ENCODE results near the gene SCYGR3.

The SCYGR3 gene

DNA sequence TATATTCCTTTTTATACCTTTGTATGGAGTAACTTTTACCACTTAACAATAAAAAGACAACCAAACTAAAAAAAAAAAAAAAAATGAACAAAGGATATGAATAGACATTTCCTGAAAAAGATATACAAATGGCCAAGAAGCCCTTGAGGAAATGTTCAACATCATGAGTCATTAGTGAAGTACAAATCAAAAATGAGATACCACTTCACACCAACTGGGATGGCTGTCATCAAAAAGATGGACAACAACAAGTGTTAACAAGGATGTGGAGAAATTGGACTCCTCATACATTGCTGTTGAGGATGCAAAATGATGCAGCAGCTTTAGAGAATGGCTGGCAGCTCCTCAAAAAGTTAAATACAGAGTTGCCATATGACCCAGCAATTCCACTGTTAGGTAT, 38.5 kb downstream of the SCYGR3 start:
- TF ChIP-seq YY1 (IDR thresholded peaks at IDR 0.05; ENCODE audit: low read depth), result no peak
- TF ChIP-seq, protein P1, sequence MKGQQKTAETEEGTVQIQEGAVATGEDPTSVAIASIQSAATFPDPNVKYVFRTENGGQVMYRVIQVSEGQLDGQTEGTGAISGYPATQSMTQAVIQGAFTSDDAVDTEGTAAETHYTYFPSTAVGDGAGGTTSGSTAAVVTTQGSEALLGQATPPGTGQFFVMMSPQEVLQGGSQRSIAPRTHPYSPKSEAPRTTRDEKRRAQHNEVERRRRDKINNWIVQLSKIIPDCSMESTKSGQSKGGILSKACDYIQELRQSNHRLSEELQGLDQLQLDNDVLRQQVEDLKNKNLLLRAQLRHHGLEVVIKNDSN (IDR thresholded peaks at IDR 0.05), result no peak
- TF ChIP-seq TAF1 (IDR thresholded peaks at IDR 0.05; ENCODE audit: low read depth), result no peak
- TF ChIP-seq EP300 (IDR thresholded peaks at IDR 0.05; ENCODE audit: borderline replicate concordance), result no peak
- TF ChIP-seq TCF12 (IDR thresholded peaks at IDR 0.05; ENCODE audit: low read depth), result no peak
- TF ChIP-seq, protein P2, sequence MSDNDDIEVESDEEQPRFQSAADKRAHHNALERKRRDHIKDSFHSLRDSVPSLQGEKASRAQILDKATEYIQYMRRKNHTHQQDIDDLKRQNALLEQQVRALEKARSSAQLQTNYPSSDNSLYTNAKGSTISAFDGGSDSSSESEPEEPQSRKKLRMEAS (IDR thresholded peaks at IDR 0.05), result no peak
- no peak for TF ChIP-seq TEAD4 (IDR thresholded peaks at IDR 0.05)
- TF ChIP-seq, protein P3, sequence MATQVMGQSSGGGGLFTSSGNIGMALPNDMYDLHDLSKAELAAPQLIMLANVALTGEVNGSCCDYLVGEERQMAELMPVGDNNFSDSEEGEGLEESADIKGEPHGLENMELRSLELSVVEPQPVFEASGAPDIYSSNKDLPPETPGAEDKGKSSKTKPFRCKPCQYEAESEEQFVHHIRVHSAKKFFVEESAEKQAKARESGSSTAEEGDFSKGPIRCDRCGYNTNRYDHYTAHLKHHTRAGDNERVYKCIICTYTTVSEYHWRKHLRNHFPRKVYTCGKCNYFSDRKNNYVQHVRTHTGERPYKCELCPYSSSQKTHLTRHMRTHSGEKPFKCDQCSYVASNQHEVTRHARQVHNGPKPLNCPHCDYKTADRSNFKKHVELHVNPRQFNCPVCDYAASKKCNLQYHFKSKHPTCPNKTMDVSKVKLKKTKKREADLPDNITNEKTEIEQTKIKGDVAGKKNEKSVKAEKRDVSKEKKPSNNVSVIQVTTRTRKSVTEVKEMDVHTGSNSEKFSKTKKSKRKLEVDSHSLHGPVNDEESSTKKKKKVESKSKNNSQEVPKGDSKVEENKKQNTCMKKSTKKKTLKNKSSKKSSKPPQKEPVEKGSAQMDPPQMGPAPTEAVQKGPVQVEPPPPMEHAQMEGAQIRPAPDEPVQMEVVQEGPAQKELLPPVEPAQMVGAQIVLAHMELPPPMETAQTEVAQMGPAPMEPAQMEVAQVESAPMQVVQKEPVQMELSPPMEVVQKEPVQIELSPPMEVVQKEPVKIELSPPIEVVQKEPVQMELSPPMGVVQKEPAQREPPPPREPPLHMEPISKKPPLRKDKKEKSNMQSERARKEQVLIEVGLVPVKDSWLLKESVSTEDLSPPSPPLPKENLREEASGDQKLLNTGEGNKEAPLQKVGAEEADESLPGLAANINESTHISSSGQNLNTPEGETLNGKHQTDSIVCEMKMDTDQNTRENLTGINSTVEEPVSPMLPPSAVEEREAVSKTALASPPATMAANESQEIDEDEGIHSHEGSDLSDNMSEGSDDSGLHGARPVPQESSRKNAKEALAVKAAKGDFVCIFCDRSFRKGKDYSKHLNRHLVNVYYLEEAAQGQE (IDR thresholded peaks at IDR 0.05; ENCODE audit: low read depth), result no peak
- no peak for TF ChIP-seq RAD21 (IDR thresholded peaks at IDR 0.05; ENCODE audit: low read depth)
- TF ChIP-seq NFIC (IDR thresholded peaks at IDR 0.05), result no peak

DNA sequence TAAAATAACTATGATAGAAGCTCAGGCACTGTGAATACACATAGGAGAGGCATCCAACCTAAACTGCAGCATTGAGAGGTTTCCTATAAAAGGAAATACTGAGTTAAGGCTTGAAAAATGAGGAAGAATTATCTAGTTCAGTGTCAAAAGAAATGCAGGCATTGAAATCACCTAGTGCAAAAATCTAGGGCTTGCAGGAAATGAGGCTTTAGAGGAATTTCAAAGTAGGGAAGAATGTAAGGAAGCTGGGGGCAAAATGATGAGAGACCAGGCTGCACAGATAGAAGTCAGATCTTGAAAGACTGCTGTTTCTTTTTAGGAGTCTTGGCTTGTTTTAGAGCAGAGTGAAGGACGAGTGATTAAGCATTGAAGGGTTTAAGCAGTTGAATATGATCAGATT, 44.0 kb downstream of the SCYGR3 start:
- TF ChIP-seq TAF1 (IDR thresholded peaks at IDR 0.05; ENCODE audit: low read depth), result no peak
- TF ChIP-seq, protein P3 (IDR thresholded peaks at IDR 0.05; ENCODE audit: low read depth), result no peak
- no peak for TF ChIP-seq EGR1 (IDR thresholded peaks at IDR 0.05)
- TF ChIP-seq YY1 (IDR thresholded peaks at IDR 0.05; ENCODE audit: low read depth), result no peak
- TF ChIP-seq FOXM1 (IDR thresholded peaks at IDR 0.05; ENCODE audit: borderline replicate concordance, low read depth), result no peak
- TF ChIP-seq TCF12 (IDR thresholded peaks at IDR 0.05; ENCODE audit: low read depth), result no peak
- TF ChIP-seq, protein P1 (IDR thresholded peaks at IDR 0.05), result no peak
- no peak for TF ChIP-seq EP300 (IDR thresholded peaks at IDR 0.05; ENCODE audit: borderline replicate concordance)
- no peak for TF ChIP-seq CEBPB (IDR thresholded peaks at IDR 0.05)
- no peak for TF ChIP-seq TEAD4 (IDR thresholded peaks at IDR 0.05)
- TF ChIP-seq ZBTB7A (IDR thresholded peaks at IDR 0.05; ENCODE audit: low read depth), result no peak
- TF ChIP-seq, protein P2 (IDR thresholded peaks at IDR 0.05), result no peak
- TF ChIP-seq CREB1 (IDR thresholded peaks at IDR 0.05; ENCODE audit: low read depth), result no peak
- no peak for TF ChIP-seq RAD21 (IDR thresholded peaks at IDR 0.05; ENCODE audit: low read depth)
- no peak for TF ChIP-seq NFIC (IDR thresholded peaks at IDR 0.05)

DNA sequence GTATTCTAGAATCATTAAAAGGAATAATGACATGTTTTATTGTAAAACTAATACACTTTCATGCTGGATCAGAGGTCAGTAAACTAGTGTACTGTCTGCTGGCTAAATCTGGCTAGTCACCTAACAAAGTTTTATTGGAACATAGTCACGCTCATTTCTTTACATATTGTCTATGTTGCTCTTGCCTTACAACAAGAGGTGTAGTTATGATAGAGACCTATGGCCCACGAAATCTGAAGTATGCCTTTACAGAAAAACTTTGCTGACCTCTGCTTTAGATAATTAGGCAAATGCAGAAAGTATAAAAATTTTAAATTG, 45.8 kb downstream of the SCYGR3 start:
- TF ChIP-seq EP300 (IDR thresholded peaks at IDR 0.05; ENCODE audit: borderline replicate concordance) (no peak), ZBTB7A (IDR thresholded peaks at IDR 0.05; ENCODE audit: low read depth) (no peak), FOXM1 (IDR thresholded peaks at IDR 0.05; ENCODE audit: borderline replicate concordance, low read depth) (no peak), CEBPB (IDR thresholded peaks at IDR 0.05) (no peak), YY1 (IDR thresholded peaks at IDR 0.05; ENCODE audit: low read depth) (no peak), RAD21 (IDR thresholded peaks at IDR 0.05; ENCODE audit: low read depth) (no peak), EGR1 (IDR thresholded peaks at IDR 0.05) (no peak), TEAD4 (IDR thresholded peaks at IDR 0.05) (no peak), TAF1 (IDR thresholded peaks at IDR 0.05; ENCODE audit: low read depth) (no peak), NFIC (IDR thresholded peaks at IDR 0.05) (no peak), CREB1 (IDR thresholded peaks at IDR 0.05; ENCODE audit: low read depth) (no peak), TCF12 (IDR thresholded peaks at IDR 0.05; ENCODE audit: low read depth) (no peak)
- TF ChIP-seq, protein P2 (IDR thresholded peaks at IDR 0.05), result no peak
- TF ChIP-seq, protein P3 (IDR thresholded peaks at IDR 0.05; ENCODE audit: low read depth), result no peak
- TF ChIP-seq, protein P1 (IDR thresholded peaks at IDR 0.05), result no peak

DNA sequence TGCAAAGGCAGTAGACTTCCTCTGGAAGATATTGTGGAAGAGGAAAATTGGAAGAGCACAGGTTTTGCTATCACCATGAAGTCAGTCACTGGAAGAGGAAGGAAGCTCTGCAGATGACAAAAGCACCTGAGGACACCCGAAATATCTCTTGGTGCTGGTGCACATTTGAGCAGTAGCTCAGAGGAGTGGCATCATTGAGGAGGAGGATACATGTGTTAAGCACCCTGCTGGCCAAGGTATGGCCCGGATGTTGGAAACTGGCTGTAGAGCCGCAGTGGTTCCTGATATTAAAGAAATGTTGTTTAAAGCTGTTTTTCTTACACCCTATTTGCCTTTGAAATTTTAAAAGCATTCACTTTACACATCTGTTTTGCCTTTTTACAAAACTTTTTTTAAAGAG, 48.6 kb downstream of the SCYGR3 start:
- TF ChIP-seq TEAD4 (IDR thresholded peaks at IDR 0.05) (no peak), TCF12 (IDR thresholded peaks at IDR 0.05; ENCODE audit: low read depth) (no peak), FOXM1 (IDR thresholded peaks at IDR 0.05; ENCODE audit: borderline replicate concordance, low read depth) (no peak), CREB1 (IDR thresholded peaks at IDR 0.05; ENCODE audit: low read depth) (no peak)
- TF ChIP-seq, protein P2 (IDR thresholded peaks at IDR 0.05), result no peak
